Ovary (tissue), 9 donors: ENCODE measurements around the gene OR52W1. TPM values are rescaled to one million over a fixed set of nuclear protein-coding genes. Genes with fewer than 3 reads are reported as not detected.

Experiments
- DNase-seq, 5 donors: peaks; one replicate each; pipeline ENCODE4 v3.0.0-alpha.2; 2019 to 2020
- H3K27ac ChIP-seq, 2 donors: fragments of 200-600 bp; one replicate each; pipeline versions ENCODE4 v1.5.1 to v1.8.0; 2019 to 2022
- H3K27me3 ChIP-seq: fragments of 200-600 bp; one replicate; pipeline ENCODE4 v1.8.0; 2022
- H3K36me3 ChIP-seq: fragments of 200-600 bp; sonication (generic); one replicate; pipeline ENCODE4 v1.5.1; 2019
- H3K4me1 ChIP-seq: one replicate; pipeline ENCODE4 v1.8.1; 2013; ENCODE audit warnings: mild to moderate bottlenecking, moderate library complexity; ENCODE audit not compliant: insufficient read depth
- H3K4me3 ChIP-seq: fragments of 200-600 bp; sonication (generic); one replicate; pipeline ENCODE4 v1.5.1; 2017
- H3K9me3 ChIP-seq, 2 donors: fragments of 200-600 bp in 1 of 2; sonication (generic) in 1 of 2; one replicate each; pipeline versions ENCODE4 v1.5.1 to v1.8.1; 2013 to 2019; ENCODE audit warnings: mild to moderate bottlenecking in 1 of 2, moderate library complexity in 1 of 2
- EP300 ChIP-seq: sonication (generic); formaldehyde crosslinking; IDR thresholded peaks from one replicate; pipeline ENCODE4 v1.6.1; 2017; ENCODE audit warnings: antibody characterized with exemption
- POLR2A ChIP-seq: fragments of 450-650 bp; IDR thresholded peaks from one replicate; pipeline ENCODE4 v1.6.1; 2017; ENCODE audit warnings: antibody characterized with exemption, mild to moderate bottlenecking, moderate library complexity
- WGBS, 3 donors: extraction: QIAGEN DNeasy Blood & Tissue Kit in 1 of 3; methylation state at CpG; one replicate each; pipeline versions ENCODE4 v1.1.5 to v1.1.7; 2013 to 2017; 5-methylcytosine and 5-hydroxymethylcytosine counted together
- intact Hi-C, 4 donors: fragments of 100-400 bp; cut with DNase I; formaldehyde crosslinking; loops; one replicate each; pipeline versions ENCODE4 v1.11.0 to v1.15.1; 2022 to 2023
- polyA plus RNA-seq, 2 donors: library from polyadenylated mRNA; stranded (reverse); fragments of 200-250 nt in 1 of 2; fragments of 350-450 nt in 1 of 2; fragmentation: Illumina TruSeq in 1 of 2; extraction: RNeasy Lipid Tissue Mini Kit (QIAGEN cat#74804) in 1 of 2; gene quantifications; one replicate each; pipeline ENCODE4 v1.2.3, GENCODE V29; 2013 to 2014
- total RNA-seq, 7 donors: library from RNA; depleted of rRNA in 2 of 7; stranded (reverse); fragments of >200 nt in 2 of 7; fragmentation: NEBNext Ultra II Directional in 3 of 7; extraction: Animal tissue kit (Norgen Biotek cat#: 25700) in 3 of 7; gene quantifications; one replicate each; pipeline versions ENCODE4 v1.1.0 to v1.2.4, GENCODE V29; 2016 to 2023
- TF ChIP-seq, protein P1 (sequence below), 3 donors: fragments of 450-650 bp in 2 of 3; fragments of 200-600 bp in 1 of 3; IDR thresholded peaks; one replicate each; pipeline versions ENCODE4 v1.5.1 to v1.8.0; 2016 to 2022; ENCODE audit warnings: antibody characterized with exemption in 3 of 3, mild to moderate bottlenecking in 1 of 3
- donor health status: DM: no; HTN: no; CAD: no; lungs with moderate emphysema.
- donor health status: DM: no; HTN: no; CAD: no.
- donor health status: Bipolar disorder and iron deficiency.
- donor health status: DM: yes; HTN: yes; CAD: no.
- donor health status: DM: no; HTN: no; CAD: no.
- donor health status: DM: yes; HTN: yes; CAD: no.

Gene OR52W1
- total and polyA plus RNA-seq, 9 donors = not detected

DNA sequence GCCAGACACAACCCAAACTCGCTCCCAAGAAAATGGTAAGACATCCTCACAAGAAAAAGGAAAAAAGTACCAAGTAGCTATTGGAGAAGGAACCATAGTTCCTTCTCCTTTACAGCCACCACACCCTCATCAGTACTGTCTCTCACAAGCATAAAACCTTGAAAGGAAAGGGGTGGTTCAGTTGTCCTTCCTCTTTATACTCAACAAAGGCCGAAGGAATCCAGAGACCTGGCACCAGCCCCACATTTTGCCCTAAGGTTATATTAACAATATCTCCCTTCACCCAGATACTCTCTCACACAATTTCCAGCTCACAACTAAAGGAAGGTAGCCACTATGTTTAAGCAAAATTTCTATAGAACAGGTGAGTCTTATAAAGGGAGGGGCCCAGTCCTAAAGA is 26.9 kb downstream of the OR52W1 start:
- intact Hi-C loops = no loop called here
- H3K9me3 ChIP-seq = no peaks in the 10 kb centered on the region
- no peak overlapping the region for H3K27ac ChIP-seq
- TF ChIP-seq EP300 = no peak
- TF ChIP-seq, protein P1, sequence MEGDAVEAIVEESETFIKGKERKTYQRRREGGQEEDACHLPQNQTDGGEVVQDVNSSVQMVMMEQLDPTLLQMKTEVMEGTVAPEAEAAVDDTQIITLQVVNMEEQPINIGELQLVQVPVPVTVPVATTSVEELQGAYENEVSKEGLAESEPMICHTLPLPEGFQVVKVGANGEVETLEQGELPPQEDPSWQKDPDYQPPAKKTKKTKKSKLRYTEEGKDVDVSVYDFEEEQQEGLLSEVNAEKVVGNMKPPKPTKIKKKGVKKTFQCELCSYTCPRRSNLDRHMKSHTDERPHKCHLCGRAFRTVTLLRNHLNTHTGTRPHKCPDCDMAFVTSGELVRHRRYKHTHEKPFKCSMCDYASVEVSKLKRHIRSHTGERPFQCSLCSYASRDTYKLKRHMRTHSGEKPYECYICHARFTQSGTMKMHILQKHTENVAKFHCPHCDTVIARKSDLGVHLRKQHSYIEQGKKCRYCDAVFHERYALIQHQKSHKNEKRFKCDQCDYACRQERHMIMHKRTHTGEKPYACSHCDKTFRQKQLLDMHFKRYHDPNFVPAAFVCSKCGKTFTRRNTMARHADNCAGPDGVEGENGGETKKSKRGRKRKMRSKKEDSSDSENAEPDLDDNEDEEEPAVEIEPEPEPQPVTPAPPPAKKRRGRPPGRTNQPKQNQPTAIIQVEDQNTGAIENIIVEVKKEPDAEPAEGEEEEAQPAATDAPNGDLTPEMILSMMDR (IDR thresholded peaks at IDR 0.05) = no peak
- no peaks in the 10 kb centered on the region for H3K27me3 ChIP-seq
- WGBS, 3 donors = 48 to 59% (median 48%) methylated on average over 2 of the region's 2 CpGs
- no peak overlapping the region for H3K4me3 ChIP-seq
- no peak for DNase-seq
- no peaks in the 10 kb centered on the region for H3K36me3 ChIP-seq
- H3K4me1 ChIP-seq = peaks cover 5% of the 10 kb centered on the region

DNA sequence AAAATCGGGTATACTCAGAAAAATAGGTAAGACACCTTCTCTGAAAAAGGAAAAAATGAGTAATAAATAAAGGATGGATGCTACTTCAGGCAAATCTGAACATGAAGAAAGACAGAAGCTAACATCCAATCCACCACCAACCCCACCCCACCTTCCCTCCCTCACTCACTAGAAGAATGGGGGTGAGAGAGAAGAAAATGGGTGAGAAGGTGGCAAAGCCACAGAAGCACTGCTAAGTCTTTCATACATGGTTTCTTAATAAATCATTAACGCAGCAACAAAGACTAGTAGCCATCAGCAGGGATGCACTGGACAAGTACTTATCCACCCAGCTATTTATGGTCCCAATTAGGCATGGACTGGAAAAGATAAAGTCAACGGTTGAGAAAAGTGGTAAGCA is 29.5 kb downstream of the OR52W1 start:
- no peaks in the 10 kb centered on the region for H3K27me3 ChIP-seq
- H3K4me3 ChIP-seq = no peak overlapping the region
- no peak for DNase-seq
- H3K36me3 ChIP-seq = no peaks in the 10 kb centered on the region
- TF ChIP-seq, protein P1 (IDR thresholded peaks at IDR 0.05) = no peak
- TF ChIP-seq EP300 = no peak
- TF ChIP-seq POLR2A = no peak
- 55 to 85% (median 66%) methylated on average over 3 of the region's 3 CpGs for WGBS, 3 donors
- intact Hi-C loops = no loop called here
- no peaks in the 10 kb centered on the region for H3K9me3 ChIP-seq
- peaks cover 8% of the 10 kb centered on the region for H3K4me1 ChIP-seq
- H3K27ac ChIP-seq = no peak overlapping the region

DNA sequence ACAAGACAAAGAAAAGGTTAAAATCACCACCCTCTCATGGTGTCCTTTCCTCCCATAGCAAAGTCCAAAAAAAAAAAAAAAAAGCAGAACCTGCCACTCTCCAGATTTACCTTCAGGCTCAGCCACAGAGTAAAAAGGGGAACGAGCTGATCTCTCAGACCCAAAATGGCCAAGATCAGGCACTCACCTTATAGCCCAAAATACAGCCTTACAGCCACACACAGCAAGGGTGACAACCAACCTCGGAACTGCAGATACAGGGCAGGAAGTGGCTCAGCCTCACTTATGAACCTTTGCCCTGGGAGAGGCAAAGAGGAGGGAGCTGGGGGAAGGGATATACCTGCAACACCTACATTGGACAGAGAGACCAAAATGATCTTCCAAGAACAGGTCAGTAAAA is 30.9 kb downstream of the OR52W1 start:
- peaks cover 8% of the 10 kb centered on the region for H3K4me1 ChIP-seq
- TF ChIP-seq EP300 = no peak
- no peak for TF ChIP-seq POLR2A
- TF ChIP-seq, protein P1 (IDR thresholded peaks at IDR 0.05) = no peak
- DNase-seq = no peak
- intact Hi-C loops = loop anchor here in 2 of 4 donors (10.0 kb wide), 2 partner anchors 95 to 245 kb away; partner anchors contain the start of genes CAVIN3 (in 1 of the 2) and TRIM3 (in 1 of the 2)
- no peak overlapping the region for H3K4me3 ChIP-seq
- H3K36me3 ChIP-seq = no peaks in the 10 kb centered on the region
- H3K9me3 ChIP-seq = no peaks in the 10 kb centered on the region
- H3K27me3 ChIP-seq = no peaks in the 10 kb centered on the region
- 78 to 80% (median 80%) methylated on average over 2 of the region's 2 CpGs for WGBS, 3 donors
- no peak overlapping the region for H3K27ac ChIP-seq

DNA sequence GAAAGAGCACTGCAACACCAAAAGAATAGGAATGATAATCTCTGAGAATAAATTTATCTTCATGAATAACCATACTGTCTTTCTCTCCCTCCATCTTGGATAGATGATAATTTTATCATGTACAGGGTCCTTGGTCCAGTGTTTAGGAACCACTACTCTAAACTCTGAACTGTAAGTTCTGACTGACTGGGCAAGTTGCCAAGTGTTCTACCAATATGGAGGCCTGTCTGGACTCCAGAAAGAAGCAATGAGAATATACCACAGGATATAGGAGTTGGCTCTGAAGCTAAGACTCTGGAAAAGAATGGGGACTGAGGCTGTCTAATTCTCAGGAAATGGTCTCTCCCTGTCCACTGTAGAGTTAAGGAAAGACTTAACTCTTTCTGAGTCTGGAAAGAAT is 33.9 kb downstream of the OR52W1 start:
- Histone ChIP-seq H3K27ac (no peak overlapping the region), H3K4me1 (peaks cover 4% of the 10 kb centered on the region), H3K9me3 (no peaks in the 10 kb centered on the region), H3K4me3 (no peak overlapping the region), H3K27me3 (no peaks in the 10 kb centered on the region), H3K36me3 (no peaks in the 10 kb centered on the region)
- TF ChIP-seq POLR2A (no peak), EP300 (no peak)
- TF ChIP-seq, protein P1 (IDR thresholded peaks at IDR 0.05) = no peak
- DNase-seq = no peak
- intact Hi-C loops = loop anchor here in 2 of 4 donors (10.0 kb wide), 2 partner anchors 92 to 242 kb away; partner anchors contain the start of genes CAVIN3 (in 1 of the 2) and TRIM3 (in 1 of the 2)
